Measurements from ENCODE around the gene BCL2L12. TPM values are rescaled to one million over a fixed set of nuclear protein-coding genes. Genes with fewer than 3 reads are reported as not detected.

Gene BCL2L12
- total and polyA plus RNA-seq, 2 of the 13 experiments (the other 11 are each of a cell fraction or from before 2014, with no cell fraction given), result 26.8 to 40.8 TPM

DNA sequence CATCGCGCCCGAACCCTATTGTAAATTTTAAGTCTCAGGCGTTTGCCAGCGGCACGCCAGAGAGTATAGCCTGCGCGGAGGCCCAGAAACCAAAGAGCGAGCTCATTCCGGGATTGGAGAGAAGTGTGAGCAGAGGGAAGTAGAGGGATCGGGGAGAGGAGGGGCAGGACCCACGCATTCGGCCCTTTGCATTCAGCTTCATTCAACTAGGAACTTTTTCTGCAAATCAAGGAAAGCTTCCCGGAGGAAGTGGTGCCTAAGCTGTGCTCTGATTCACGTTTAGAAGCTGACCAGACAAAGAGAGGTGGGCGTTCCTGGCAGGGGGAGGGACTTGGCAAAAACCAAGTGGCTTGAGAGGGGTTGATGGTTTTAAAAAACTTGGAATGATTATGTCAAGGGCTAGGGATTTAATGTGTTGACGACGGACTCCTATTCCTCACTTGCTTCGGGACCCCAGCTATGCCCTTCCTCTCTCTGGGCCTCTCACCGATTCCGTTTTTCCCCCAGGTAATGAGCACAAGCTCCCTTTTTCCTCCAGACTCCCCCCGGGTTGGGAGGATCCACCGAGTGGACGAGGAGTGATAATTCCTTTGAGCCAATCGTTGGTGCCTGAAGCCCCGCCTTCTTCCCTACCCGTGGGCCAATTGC lies 10.5 kb downstream of the BCL2L12 start (continued):
- TF ChIP-seq, protein P1, sequence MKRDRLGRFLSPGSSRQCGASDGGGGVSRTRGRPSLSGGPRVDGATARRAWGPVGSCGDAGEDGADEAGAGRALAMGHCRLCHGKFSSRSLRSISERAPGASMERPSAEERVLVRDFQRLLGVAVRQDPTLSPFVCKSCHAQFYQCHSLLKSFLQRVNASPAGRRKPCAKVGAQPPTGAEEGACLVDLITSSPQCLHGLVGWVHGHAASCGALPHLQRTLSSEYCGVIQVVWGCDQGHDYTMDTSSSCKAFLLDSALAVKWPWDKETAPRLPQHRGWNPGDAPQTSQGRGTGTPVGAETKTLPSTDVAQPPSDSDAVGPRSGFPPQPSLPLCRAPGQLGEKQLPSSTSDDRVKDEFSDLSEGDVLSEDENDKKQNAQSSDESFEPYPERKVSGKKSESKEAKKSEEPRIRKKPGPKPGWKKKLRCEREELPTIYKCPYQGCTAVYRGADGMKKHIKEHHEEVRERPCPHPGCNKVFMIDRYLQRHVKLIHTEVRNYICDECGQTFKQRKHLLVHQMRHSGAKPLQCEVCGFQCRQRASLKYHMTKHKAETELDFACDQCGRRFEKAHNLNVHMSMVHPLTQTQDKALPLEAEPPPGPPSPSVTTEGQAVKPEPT (CRISPR knock-in tag; IDR thresholded peaks at IDR 0.05; ENCODE audit: low read depth), result no peak
- TF ChIP-seq NAIF1 (CRISPR knock-in tag; IDR thresholded peaks at IDR 0.05; ENCODE audit: borderline replicate concordance), result no peak
- no peak; the same call in 1 of the 2 replicates for TF ChIP-seq MEIS1 (CRISPR knock-in tag; IDR thresholded peaks at IDR 0.05; ENCODE audit: borderline replicate concordance)
- no peak for TF ChIP-seq ZBTB1 (CRISPR knock-in tag; IDR thresholded peaks at IDR 0.05; ENCODE audit: borderline replicate concordance)
- TF ChIP-seq, protein P2, sequence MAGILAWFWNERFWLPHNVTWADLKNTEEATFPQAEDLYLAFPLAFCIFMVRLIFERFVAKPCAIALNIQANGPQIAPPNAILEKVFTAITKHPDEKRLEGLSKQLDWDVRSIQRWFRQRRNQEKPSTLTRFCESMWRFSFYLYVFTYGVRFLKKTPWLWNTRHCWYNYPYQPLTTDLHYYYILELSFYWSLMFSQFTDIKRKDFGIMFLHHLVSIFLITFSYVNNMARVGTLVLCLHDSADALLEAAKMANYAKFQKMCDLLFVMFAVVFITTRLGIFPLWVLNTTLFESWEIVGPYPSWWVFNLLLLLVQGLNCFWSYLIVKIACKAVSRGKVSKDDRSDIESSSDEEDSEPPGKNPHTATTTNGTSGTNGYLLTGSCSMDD (CRISPR knock-in tag; IDR thresholded peaks at IDR 0.05), result no peak
- TF ChIP-seq, protein P3, sequence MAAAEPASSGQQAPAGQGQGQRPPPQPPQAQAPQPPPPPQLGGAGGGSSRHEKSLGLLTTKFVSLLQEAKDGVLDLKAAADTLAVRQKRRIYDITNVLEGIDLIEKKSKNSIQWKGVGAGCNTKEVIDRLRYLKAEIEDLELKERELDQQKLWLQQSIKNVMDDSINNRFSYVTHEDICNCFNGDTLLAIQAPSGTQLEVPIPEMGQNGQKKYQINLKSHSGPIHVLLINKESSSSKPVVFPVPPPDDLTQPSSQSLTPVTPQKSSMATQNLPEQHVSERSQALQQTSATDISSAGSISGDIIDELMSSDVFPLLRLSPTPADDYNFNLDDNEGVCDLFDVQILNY (CRISPR knock-in tag; conservative IDR thresholded peaks at IDR 0.05), result no peak
- no peak for TF ChIP-seq ZNF777 (CRISPR knock-in tag; IDR thresholded peaks at IDR 0.05)
- TF ChIP-seq, protein P4, sequence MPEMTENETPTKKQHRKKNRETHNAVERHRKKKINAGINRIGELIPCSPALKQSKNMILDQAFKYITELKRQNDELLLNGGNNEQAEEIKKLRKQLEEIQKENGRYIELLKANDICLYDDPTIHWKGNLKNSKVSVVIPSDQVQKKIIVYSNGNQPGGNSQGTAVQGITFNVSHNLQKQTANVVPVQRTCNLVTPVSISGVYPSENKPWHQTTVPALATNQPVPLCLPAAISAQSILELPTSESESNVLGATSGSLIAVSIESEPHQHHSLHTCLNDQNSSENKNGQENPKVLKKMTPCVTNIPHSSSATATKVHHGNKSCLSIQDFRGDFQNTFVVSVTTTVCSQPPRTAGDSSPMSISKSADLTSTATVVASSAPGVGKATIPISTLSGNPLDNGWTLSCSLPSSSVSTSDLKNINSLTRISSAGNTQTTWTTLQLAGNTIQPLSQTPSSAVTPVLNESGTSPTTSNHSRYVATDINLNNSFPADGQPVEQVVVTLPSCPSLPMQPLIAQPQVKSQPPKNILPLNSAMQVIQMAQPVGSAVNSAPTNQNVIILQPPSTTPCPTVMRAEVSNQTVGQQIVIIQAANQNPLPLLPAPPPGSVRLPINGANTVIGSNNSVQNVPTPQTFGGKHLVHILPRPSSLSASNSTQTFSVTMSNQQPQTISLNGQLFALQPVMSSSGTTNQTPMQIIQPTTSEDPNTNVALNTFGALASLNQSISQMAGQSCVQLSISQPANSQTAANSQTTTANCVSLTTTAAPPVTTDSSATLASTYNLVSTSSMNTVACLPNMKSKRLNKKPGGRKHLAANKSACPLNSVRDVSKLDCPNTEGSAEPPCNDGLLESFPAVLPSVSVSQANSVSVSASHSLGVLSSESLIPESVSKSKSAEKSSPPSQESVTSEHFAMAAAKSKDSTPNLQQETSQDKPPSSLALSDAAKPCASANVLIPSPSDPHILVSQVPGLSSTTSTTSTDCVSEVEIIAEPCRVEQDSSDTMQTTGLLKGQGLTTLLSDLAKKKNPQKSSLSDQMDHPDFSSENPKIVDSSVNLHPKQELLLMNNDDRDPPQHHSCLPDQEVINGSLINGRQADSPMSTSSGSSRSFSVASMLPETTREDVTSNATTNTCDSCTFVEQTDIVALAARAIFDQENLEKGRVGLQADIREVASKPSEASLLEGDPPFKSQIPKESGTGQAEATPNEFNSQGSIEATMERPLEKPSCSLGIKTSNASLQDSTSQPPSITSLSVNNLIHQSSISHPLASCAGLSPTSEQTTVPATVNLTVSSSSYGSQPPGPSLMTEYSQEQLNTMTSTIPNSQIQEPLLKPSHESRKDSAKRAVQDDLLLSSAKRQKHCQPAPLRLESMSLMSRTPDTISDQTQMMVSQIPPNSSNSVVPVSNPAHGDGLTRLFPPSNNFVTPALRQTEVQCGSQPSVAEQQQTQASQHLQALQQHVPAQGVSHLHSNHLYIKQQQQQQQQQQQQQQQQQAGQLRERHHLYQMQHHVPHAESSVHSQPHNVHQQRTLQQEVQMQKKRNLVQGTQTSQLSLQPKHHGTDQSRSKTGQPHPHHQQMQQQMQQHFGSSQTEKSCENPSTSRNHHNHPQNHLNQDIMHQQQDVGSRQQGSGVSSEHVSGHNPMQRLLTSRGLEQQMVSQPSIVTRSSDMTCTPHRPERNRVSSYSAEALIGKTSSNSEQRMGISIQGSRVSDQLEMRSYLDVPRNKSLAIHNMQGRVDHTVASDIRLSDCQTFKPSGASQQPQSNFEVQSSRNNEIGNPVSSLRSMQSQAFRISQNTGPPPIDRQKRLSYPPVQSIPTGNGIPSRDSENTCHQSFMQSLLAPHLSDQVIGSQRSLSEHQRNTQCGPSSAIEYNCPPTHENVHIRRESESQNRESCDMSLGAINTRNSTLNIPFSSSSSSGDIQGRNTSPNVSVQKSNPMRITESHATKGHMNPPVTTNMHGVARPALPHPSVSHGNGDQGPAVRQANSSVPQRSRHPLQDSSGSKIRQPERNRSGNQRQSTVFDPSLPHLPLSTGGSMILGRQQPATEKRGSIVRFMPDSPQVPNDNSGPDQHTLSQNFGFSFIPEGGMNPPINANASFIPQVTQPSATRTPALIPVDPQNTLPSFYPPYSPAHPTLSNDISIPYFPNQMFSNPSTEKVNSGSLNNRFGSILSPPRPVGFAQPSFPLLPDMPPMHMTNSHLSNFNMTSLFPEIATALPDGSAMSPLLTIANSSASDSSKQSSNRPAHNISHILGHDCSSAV (CRISPR knock-in tag; IDR thresholded peaks at IDR 0.05; ENCODE audit: borderline replicate concordance), result no peak
- no peak for TF ChIP-seq TBX3 (IDR thresholded peaks at IDR 0.05; ENCODE audit: borderline replicate concordance)
- no peak for TF ChIP-seq ZNF350 (CRISPR knock-in tag; IDR thresholded peaks at IDR 0.05; ENCODE audit: borderline replicate concordance, low read depth)
- TF ChIP-seq, protein P5, sequence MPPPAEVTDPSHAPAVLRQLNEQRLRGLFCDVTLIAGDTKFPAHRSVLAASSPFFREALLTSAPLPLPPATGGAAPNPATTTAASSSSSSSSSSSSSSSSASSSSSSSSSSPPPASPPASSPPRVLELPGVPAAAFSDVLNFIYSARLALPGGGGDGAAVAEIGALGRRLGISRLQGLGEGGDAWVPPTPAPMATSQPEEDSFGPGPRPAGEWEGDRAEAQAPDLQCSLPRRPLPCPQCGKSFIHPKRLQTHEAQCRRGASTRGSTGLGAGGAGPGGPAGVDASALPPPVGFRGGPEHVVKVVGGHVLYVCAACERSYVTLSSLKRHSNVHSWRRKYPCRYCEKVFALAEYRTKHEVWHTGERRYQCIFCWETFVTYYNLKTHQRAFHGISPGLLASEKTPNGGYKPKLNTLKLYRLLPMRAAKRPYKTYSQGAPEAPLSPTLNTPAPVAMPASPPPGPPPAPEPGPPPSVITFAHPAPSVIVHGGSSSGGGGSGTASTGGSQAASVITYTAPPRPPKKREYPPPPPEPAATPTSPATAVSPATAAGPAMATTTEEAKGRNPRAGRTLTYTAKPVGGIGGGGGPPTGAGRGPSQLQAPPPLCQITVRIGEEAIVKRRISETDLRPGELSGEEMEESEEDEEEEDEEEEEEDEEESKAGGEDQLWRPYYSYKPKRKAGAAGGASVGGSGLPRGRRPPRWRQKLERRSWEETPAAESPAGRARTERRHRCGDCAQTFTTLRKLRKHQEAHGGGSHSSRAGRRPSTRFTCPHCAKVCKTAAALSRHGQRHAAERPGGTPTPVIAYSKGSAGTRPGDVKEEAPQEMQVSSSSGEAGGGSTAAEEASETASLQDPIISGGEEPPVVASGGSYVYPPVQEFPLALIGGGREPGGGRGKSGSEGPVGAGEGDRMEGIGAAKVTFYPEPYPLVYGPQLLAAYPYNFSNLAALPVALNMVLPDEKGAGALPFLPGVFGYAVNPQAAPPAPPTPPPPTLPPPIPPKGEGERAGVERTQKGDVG (CRISPR knock-in tag; IDR thresholded peaks at IDR 0.05; ENCODE audit: borderline replicate concordance), result no peak

All from HepG2 (cell line).